Amygdala (tissue), 56 donors: ENCODE measurements around the gene UVRAG.

ENCODE experiments used
- DNase-seq, 56 donors: peaks; one replicate each; lab custom pipeline; 2025; lab: John Stamatoyannopoulos, UW

Gene UVRAG

DNA sequence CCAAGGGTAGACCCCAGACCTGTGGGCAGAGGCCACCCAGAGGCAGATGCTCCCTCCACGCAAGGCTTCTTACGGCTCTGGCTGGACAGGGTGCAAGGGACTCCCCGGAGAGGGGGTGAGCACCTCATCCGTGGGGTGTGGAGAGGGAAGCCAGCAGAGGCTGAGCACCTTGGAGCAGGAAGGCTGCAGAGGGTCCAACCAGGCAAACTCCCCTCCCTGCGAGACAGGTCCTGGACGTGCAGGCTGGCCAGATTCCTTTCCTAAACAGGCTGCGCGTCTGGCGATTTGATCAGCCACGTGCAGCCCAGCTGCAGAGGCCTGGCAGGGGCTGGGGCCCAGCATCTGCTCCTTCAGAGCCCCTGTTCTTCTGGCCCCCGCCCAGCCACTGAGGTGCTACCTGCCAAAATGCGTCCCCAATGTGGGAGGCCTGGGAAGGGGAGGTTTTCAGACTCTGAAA is 342.0 kb downstream of the UVRAG start:
- no peak for DNase-seq

DNA sequence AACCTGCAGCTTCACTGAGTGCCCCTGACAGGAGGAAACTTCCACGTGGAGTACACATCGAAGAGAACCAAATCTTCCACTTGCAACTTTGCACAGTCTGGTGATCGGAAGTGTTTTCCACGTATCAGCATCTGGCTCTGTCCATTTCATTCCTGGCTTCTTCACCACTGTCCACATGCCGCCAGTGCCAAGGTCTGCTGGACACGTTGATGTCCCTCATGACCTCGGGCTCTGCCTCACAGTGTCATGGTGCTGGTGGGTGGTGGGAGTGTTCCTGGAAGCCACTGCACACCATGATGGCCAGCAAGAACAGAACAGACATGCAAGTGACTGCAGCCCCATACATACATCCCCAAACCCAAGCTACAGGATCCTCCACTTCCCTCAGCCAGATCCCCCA is 342.9 kb downstream of the UVRAG start:
- DNase-seq: no peak

DNA sequence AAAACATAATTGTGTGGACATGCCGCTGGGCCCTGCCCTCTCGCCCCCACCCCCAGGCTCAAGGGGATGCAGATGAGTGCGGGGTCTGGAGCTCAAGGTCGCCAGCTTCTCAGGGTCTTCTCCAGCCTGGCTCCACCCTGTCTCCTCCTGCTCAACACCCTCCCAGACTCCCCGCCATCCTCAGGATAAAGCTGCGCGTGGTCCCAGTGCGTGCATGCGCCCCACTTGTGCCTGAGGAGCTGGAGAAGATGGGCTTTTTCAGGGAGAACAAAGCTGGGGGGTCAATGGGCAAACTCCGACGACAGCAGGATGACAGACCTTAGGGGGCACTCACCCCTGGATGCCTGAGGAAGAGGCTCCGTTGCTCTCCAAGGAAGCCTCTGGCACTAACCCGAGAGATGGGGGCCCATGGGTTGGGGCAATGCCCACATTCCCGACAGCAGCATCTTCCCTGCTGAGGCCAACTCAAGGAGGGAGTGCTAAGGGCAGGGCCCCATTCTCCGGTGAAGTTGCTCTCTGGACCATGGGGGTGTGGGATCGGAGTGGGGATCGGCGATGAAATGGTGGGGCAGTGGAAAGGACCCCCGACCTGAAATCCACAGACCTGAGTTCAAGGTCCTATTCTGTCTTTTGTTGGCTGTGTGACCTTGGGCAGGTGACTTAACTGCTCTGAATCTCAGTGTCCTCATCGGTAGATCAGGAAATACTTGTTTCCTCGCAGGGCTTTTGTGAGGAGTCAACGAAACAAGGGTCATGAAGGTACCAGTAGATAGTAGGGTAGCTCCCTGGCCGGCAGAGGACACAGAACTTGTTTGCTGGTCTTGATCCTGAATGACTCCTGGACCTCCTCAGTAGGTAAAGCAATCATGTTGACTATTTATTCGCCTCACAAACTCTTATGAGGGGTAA is 343.6 kb downstream of the UVRAG start:
- no peak for DNase-seq

DNA sequence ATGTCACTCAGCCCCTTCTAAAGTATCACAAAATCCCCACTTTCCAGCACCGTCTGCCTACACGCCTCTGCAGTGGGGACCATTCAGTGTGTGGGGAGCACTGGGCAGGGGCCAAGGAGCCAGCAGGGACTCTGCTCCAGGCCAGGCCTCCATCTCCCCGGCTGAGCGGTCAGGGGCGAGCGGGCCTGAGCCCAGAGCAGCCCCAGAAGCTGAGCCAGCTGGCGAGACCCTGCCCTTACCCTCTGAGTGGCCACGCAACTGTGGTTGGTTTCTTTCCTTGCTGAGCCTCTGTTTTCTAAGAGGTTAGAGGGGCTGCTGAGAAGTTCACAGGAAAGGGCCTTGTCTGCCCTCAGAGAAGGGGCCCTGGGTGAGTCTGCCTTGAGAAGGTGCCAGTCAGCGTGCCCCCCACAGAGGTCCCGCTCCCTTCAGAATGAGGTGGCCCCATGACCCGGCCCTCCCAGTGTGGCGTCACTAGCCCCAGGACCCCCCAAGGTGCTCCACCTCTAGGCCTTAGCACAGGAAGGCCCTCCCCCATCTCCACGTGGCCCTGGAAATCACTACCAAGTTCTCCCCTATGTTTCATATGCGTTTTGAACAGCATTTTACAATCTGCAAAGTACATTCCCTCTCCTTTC is 344.4 kb downstream of the UVRAG start:
- no peak for DNase-seq

GRCh38 chr11:76159983-76160661 is 345.1 kb downstream of the UVRAG start:
- DNase-seq: no peak

GRCh38 chr11:76160856-76161255 is 345.8 kb downstream of the UVRAG start:
- DNase-seq: no peak

DNA sequence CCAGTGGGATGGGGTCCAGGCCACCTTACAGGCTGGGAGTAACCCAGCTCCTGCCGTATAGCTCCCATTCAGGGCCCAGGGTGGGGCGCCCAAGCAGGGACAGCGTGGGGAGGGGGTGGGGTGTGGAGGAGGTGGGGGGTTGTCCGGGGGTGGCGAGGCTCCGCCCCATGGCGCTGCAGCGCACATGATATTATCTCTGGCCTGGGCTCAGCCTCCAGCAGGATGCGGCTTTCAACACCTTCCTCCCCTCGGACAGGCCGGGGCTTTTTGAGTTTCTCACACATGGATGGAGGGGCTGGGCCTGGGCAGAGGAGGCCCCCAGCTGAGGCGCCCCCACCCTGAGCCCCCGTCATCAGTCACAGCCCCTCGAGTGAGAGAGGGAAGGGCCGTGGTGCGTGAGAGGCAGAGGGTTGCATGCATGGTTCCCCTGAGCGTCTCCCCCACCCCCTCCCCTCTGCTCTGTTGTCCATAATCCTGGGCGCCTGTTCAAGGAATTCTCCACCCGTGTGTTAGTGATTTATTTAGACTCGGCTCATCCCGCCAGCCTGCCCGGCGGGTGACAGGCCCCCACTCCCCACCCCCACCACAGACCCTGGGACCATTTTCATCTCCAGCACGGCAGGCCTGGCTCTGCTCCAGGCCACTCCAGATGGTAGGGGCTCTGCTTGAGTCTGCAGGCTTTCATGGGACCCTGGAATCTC is 346.4 kb downstream of the UVRAG start:
- no peak for DNase-seq

GRCh38 chr11:76162336-76163288 is 347.6 kb downstream of the UVRAG start:
- no peak for DNase-seq

- DNase-seq: no peak
Observed at GRCh38 chr11:76163289-76163880, 348.4 kb downstream of the UVRAG start.

DNA sequence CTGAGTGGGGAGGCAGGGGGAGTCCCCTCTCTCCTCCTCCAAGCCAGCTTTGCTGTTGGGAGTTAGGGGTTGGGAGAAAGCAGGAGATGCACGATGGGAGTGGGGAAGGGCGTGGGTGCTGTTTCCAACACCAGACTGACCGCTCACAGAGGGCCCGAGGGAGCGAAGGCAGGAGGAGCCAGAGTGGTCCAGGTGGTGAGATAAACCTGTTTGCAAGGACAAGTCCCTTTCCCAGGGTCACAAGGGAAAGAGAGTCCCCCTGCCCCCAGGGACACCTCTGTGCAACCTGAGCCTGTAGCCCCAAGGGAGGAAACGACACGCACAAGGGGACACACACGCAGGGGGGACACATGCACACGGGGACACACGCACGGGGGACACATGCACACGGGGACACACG is 349.1 kb downstream of the UVRAG start:
- DNase-seq: no peak

- DNase-seq: no peak
Observed at GRCh38 chr11:76164861-76165751, 350.1 kb downstream of the UVRAG start.

DNA sequence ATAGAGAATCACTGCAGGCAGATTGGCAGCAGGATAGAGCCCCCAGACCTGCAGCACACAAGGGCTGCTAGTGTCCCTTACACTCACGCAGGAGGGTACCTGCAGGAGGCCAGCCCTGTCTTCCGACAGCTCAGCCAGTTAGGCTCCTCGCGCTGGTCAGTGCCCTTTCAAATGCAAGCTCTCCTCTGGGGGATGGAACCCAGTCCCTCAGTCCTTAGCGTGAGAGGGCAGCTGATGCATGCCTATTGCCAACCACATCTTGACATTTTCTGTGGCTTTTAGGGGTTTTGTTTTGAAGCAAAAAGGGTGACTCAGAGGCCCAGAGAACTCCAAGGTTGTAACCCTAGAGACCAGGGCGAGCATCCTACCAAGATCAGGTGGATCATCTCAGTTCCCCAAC is 351.3 kb downstream of the UVRAG start:
- no peak for DNase-seq

- DNase-seq: no peak
Observed at GRCh38 chr11:76167590-76167989, 352.6 kb downstream of the UVRAG start.

DNA sequence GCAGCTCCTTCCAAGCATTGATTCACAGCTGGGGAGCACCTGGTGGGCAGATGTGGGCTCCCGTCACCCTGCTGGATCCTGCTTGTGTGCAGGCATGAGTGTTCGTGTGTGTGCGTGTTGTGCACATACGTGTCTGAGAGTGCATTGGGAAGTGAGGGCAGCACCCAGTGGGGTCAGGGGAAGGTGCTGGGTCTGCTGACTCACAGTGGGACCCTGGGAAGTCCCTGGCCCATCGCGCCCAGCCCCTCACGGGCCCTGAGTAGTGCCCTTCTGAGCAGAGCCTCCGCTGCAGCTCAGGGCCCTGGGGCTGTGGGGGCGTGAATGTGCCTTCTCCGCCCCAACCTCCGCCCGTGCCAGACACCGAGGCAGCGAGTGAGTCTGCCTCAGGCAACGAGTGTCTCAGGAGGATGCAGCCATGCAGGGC is 354.5 kb downstream of the UVRAG start:
- no peak for DNase-seq

DNA sequence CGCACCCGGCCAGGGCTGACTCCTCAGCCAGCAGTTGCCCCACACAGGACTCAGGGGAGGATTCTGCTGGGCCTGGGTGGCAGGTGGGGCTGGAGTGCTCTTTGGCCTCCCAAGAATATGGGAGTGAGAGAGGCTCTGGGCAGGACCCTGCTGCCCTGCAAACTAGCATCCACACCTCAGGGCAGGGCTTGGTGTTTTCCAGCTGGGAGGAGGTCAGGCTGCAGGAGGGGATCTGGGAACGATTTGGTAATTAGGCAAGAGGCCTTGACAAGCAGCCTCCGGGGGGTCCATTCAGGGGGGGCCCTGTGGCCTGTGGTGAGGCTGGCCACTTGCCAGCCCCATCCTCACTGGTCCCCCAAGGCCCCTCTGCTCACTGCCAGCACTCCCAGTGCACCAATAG is 355.5 kb downstream of the UVRAG start:
- DNase-seq: no peak

GRCh38 chr11:76172583-76172982 is 357.6 kb downstream of the UVRAG start:
- DNase-seq: no peak

DNA sequence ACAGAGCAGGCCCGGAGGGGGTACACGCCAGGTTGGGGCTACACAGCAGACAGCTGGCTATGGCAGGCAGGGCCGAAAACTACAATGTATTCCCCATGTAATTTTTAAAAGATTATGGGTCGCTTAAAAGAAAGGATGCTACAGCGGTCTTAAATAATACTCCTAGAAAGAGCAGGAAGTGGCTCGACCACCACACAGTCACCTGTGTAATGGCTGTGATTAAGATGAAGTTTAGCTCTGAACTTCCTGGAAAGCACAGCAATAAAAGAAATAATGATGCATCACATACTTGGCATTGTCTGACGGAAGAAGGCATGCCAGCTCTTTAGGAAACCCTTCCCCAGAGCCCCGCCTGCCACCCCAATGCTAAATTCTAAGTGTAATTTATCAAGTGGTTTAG is 358.7 kb downstream of the UVRAG start:
- no peak for DNase-seq

- no peak for DNase-seq
Observed at GRCh38 chr11:76174330-76174729, 359.3 kb downstream of the UVRAG start.
